ENCODE measurements around the gene IPO4.

GRCh38 chr14:24132976-24133375 is 55.6 kb downstream of the IPO4 start:
- TF ChIP-seq, protein P1, sequence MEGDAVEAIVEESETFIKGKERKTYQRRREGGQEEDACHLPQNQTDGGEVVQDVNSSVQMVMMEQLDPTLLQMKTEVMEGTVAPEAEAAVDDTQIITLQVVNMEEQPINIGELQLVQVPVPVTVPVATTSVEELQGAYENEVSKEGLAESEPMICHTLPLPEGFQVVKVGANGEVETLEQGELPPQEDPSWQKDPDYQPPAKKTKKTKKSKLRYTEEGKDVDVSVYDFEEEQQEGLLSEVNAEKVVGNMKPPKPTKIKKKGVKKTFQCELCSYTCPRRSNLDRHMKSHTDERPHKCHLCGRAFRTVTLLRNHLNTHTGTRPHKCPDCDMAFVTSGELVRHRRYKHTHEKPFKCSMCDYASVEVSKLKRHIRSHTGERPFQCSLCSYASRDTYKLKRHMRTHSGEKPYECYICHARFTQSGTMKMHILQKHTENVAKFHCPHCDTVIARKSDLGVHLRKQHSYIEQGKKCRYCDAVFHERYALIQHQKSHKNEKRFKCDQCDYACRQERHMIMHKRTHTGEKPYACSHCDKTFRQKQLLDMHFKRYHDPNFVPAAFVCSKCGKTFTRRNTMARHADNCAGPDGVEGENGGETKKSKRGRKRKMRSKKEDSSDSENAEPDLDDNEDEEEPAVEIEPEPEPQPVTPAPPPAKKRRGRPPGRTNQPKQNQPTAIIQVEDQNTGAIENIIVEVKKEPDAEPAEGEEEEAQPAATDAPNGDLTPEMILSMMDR (IDR thresholded peaks at IDR 0.05) = no peak
- TF ChIP-seq POLR2A (IDR thresholded peaks at IDR 0.05) = no peak
